GM10847 (cell line): ENCODE data around the gene MAFB.

Source experiments
- POLR2A ChIP-seq: IDR thresholded peaks from 2 replicates; pipeline ENCODE4 v1.6.1; 2011; ENCODE audit not compliant: insufficient read length; ENCODE audit errors: extremely low read depth

MAFB gene

DNA sequence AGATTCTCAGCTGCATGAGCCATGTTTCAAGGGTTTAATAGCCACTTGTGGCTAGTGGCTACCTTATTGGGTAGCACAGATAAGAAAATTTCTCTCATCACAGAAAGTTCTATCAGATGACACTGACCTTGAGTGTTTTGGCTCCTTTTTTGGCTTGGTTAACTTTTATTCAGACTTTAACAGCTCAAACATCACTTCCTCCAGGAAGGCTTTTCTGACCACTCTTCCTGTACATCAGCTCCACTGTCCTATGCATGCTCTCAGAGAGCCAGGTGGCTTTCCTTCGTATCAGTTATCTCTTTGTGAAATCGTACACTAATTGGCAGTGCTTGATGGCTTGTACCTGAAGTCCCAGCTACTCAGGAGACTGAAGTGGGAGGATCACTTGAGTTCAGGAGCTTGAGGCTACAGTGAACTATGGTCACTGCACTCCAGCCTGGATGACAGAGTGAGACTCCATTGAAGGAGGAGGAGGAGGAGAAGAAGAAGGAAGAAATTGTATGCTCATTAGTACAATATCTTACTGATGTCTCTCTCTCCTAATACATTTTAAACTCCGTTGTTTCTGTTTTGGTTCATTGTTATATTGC is 10.7 kb downstream of the MAFB start:
- no peak for TF ChIP-seq POLR2A

DNA sequence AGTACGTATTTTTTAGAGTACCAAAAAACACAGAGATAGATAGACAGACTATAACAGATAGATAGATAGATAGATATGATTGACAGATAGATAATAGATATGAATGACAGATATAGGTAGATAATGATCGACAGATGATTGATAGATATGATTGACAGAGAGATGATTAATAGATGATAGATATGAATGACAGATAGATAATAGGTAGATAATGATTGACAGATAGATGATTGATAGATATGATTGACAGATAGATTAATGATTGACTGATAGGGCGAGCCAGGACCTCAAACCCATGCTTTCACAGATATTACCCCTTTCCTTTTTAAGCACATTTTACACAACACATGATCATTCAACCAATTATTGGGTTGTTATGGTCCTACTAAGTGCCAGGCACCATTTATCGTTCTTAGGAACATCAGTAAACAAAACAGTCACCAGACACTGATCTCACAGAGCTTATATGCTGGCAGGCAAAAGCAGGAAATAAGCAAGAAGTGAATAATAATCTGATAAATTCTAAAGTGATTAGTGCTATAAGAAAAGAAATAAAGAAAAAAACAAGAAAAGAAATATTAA is 11.6 kb downstream of the MAFB start:
- TF ChIP-seq POLR2A: no peak

DNA sequence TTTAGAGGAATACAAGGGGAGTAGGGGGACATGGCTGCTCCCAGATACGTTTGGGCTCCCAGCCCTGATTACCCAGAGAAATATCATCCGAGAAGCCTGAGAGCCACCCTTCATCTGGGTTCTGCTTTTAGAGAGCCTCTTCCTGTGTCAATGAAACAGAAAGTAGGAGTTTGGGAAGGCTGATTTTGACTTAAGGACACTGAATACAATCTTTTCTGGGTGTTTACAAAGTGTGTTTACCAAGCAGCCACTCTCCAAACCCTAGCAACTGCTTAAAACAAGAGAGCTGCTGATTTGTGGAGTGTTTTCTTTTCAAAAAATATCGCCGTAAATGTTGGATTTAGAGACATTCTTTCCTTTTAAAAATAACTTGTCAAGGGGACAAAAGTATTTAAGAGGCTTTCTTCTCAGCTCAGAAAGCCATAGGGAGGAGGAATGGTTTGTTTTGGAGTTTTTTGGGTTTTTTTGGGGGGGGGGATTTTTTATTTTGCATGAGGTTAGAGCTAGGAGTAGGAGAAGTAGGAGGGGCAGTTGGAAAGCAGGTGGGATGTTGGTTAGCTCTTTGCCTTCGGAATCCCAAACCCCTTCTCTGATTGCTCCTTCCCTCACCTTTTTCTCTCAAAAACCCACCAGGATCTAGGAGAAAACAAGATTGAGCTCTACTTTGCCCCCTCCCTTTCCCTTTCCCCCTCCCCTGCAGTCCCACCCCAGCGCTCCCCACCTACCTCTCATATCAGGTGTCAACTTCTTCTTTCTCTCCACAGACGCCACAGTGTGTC is 12.4 kb downstream of the MAFB start:
- no peak for TF ChIP-seq POLR2A

DNA sequence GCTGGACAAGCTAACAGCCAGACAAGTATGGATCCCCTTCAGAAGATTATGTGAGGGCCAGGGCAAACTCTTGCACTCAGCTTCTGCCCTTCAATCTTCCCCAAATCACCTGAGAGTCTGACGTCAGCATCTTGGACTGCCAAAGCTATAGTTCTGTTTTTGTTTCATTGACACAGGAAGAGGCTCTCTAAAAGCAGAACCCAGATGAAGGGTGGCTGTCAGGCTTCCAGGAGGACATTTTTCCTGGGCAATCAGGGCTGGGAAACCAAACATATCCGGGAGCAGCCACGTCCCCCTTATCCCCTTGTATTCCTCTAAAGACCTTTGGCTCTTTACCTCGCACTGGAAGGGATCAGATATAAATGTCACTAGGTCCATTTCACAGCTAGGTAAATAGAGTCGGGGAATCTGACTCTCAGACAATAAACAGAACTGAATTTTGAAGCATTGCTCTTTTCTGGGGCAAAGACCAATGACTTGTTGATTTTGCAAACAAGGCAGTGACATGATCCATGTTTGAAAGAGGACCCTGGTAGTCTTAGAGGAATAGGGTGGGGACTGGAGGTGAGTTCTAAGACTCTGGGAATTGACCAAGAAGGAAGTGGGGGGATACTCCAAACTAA is 13.3 kb downstream of the MAFB start:
- no peak for TF ChIP-seq POLR2A

DNA sequence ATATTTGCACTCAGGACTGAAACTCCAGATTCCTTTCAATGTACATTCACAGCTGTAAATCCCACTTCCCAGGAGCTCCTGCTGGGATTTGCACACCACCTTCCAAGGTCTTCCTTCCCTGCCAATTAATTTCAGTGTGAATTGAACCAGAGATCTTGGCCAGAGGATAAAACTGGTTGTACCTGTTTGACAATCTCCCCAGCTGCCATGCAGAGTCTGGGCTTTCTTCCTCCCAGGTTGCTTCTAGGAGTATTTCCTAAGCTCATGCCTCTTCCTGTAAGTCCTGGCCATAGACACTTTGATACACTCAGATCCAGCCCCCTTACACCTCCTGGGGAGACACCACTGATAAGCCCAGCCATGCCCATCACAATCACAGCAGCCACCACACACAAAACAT is 15.6 kb downstream of the MAFB start:
- no peak for TF ChIP-seq POLR2A

DNA sequence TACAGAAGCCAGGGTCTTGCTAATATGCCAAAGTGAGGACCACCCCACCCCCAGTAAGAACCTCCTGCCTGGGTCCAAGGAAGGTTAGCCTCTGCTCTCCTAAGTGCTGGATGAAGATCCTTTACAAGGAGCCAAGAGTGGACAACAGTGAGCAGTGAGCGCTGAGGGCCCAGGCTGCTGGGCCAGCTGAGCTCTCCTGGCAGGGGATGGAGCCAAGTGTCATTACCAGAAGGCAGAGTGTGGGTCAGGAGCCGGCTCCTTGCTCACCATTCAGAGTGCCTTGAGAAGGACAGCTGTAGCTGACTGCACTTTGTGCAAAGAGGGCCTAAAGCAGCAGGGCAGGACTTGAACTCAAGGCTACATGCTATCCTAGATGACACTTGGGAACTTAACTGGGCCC is 16.9 kb downstream of the MAFB start:
- no peak for TF ChIP-seq POLR2A

DNA sequence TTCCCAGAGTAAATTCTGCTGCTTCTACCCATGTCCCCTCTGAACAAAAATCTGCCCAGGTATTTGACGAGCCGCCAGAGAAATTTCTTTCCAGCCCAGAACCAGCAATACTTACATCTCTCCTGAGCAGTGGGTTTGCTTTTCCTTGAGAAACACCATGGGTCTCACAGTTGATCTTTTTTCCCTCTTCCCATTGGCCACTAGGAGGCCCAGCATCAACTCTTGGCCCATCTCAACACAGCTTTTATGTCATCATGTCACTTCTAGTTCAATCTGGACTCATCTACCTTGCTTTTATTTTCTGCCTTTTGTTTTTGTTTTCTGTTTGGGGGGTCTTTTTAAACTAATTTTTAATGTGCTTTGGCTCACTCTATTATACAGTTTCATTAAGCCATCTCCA is 18.8 kb downstream of the MAFB start:
- no peak for TF ChIP-seq POLR2A

DNA sequence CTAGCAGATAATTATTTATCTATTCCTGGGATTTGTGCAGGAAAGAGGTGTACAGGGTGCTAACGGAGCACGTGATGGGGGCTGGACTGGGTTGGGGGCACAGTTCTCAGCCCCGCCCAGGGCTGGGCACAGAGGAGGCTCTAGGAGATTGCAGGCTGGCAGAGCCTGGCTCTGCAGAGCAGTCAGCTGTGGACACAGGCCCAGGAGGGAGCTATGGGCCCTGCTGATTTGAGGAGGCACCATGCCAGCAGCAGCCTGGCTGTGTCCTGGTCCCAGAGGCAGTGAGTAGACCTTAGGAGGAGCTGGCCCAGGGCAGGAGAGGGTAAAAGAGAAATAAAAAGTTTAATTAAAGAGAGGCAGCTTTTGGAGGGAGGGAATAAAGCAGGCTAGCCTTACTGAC is 19.3 kb downstream of the MAFB start:
- TF ChIP-seq POLR2A: no peak

DNA sequence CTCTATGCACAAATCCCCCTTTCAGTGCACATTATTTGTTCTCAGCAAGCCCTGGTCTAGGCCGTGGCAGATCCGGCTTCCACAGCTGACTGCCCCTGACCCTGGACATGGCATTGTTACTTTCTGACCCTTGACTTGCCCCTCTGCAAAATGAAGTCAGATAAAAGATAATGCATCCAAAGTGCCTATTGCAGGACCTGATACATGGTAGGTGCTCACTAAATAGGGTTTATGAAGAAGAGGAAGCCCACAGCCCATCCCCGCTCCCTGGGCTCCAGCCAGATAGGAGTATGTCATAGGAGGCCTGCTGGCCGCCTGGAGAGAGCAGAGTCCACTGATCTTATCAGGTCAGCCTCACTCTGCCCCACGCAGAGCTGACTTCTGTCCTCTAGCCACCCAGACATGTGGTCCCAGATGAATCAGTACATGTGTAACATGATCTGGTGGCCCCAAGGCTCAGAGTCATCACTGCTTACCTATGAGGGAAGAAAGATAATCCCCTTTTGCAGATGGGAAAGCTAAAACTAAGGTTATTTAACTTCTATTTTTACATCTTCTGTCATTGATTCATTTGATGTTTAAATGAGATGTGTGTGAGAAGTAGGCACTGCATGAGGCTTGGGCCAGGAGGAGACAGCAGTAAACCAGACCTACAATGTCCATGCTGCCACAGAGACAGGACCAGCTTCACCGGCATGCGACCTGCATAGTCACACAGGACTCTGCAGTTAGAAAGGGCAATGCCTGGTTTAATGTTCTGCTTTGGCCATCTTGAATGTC is 20.4 kb downstream of the MAFB start:
- TF ChIP-seq POLR2A: no peak

DNA sequence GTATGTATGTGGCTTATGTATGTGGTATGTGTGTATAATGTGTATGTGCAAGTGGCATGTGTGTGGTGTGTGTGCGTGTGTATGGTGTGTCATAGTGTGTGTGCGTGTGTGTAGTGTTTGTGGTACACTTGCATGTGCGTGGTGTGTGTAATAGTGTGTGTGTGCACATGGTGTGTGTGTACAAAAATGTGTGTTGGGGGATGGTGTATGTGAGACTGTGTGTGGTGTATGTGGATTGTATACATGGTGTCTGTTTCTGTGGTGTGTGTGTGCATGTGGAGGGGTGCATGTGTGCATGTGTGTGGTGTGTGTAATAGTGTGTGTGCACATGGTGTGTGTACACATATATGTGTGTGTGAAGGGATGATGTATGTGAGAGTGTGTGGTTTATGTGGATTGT is 21.5 kb downstream of the MAFB start:
- no peak for TF ChIP-seq POLR2A

DNA sequence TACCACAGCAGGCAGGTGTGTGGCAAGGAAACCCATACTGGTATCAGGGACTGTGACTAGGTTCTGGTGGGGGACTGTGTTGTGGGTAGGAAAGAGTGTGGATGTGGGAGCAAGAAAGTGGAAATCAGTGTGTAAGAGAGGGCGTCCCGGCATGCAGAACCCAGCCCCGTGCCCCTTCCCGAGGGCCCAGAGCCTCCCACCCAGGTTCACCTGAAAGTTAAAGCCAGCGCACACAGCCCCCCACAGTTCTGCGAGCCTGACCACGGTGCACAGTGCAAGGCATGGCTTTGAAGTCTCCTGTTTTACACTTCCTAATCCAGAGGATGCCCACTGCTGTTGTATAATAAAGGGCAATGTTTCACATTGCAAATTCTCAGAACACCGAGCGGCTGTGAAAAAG is 22.7 kb downstream of the MAFB start:
- TF ChIP-seq POLR2A: no peak

DNA sequence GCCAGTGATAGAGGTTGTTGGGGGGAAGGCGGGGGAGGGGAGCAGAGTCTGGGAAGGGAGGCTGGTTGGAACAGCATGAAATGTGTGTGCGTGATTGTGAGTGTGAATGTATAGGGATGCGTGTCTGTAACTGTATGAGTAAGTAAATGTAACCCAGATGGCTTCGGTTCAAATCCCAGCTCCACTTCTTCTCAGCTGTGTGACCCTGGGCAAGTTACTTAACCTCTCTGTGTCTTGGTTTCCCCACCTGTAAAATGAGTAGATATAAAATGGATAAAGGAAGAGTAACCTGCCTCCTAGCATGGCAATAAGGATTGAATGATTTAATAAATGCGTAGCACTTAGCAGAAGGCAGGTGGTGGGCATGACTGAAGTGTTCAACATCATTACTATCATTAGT is 24.1 kb downstream of the MAFB start:
- no peak for TF ChIP-seq POLR2A

DNA sequence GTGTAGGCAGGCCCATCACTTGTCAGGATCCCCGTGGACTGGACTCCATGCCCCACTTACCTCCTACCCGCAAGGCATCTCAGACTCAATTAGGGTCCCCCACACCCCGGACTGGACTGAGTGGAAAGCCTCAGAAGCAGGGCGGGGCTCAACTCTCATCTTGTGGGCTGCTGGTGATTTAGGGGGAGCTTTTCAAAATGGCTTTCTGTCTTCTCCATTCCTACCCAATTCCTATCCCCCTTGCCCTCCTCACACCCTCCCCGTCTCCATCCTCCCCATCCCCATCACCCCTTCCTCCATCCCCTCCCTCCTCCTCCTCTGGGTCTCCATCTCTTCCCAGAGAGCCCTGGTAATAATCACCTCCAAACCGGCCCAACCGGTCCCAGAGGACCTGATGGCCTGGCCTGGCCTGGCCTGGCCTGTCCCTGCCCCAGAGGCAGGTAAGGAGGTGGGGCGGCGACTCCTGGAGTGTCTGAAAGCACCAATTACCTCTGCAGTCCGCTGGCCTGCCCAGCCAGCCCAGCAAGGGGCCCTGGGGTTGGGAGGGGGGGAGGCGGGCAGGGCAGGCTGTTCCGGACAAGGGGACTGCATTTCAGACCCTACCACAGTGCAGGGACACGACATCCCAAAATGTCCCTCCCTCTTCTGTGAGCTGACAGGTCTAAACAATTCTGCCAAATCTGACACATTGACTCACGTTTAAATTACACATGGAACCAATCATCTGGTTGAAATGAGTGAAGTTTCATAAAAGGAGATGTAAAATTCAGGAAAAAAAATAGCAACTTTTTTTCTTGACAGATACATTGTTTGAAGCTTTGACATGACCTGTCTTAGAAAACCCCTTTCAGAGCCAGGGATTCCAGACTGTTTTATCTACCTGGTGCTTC is 24.8 kb downstream of the MAFB start:
- TF ChIP-seq POLR2A: no peak

DNA sequence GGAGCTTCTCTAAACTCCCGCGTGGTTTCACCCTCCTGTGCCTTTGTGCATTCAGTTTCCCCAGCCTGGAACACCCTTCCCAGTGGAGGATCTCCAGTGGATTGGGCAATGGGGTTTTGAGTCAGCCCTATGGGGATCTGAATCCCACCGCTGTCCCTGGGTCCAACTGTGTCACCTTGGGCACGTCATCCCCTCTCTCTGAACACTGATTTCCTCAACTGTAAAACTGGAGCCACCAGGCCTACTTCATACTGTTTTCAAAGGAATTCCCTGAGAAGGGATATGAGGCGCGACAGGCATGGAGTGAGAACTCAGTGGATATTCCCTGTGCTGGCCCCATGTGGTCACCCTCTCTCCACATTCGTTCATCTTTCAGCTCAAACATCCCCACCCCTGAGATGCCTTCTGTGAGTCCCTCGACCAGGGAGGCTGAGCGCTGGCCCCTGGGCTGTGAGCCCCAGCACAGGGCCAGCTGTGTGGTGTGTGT is 25.7 kb downstream of the MAFB start:
- TF ChIP-seq POLR2A: no peak
